Mesendoderm (in vitro differentiated cells): ENCODE results near the gene EEA1.

ENCODE experiments used
- DNase-seq: peaks from one replicate; pipeline ENCODE4 v3.0.0; 2013
- H2AK5ac ChIP-seq: 2 replicates; pipeline ENCODE4 v1.6.1; 2013; ENCODE audit warnings: low read length, inconsistent platforms
- H2BK120ac ChIP-seq: 2 replicates; pipeline ENCODE4 v1.6.1; 2013; ENCODE audit warnings: low read depth, mild to moderate bottlenecking, low read length, moderate library complexity, mixed read lengths
- H2BK15ac ChIP-seq: replicated peaks from 2 replicates; pipeline ENCODE4 v1.6.1; 2013; ENCODE audit warnings: low read depth, mild to moderate bottlenecking, moderate library complexity
- H2BK5ac ChIP-seq: 2 replicates; pipeline ENCODE4 v1.6.1; 2013; ENCODE audit warnings: low read length, inconsistent platforms
- H3K18ac ChIP-seq: 2 replicates; pipeline ENCODE4 v1.6.1; 2013; ENCODE audit warnings: mild to moderate bottlenecking, low read length, mixed read lengths
- H3K23ac ChIP-seq: one replicate; pipeline ENCODE4 v1.6.1; 2013; ENCODE audit warnings: low read length
- H3K27ac ChIP-seq: 2 replicates; pipeline ENCODE4 v1.5.1; 2013; ENCODE audit warnings: low read depth, mild to moderate bottlenecking, inconsistent platforms, low read length, moderate library complexity
- H3K27me3 ChIP-seq: 2 replicates; pipeline ENCODE4 v1.6.1; 2013; ENCODE audit warnings: low read length, control low read depth, mild to moderate bottlenecking, inconsistent platforms; ENCODE audit not compliant: insufficient read depth, poor library complexity
- H3K36me3 ChIP-seq: 2 replicates; pipeline ENCODE4 v1.6.1; 2013; ENCODE audit warnings: low read length, inconsistent platforms; ENCODE audit not compliant: control insufficient read depth, insufficient read depth
- H3K4ac ChIP-seq: one replicate; pipeline ENCODE4 v1.6.1; 2013; ENCODE audit warnings: low read depth, mild to moderate bottlenecking, low read length, moderate library complexity
- H3K4me1 ChIP-seq: 2 replicates; pipeline ENCODE4 v1.6.1; 2013; ENCODE audit warnings: low read depth, low read length, inconsistent platforms; ENCODE audit not compliant: control insufficient read depth
- H3K4me2 ChIP-seq: 2 replicates; pipeline ENCODE4 v1.6.1; 2013; ENCODE audit warnings: low read length
- H3K4me3 ChIP-seq: 2 replicates; pipeline ENCODE4 v1.5.1; 2013; ENCODE audit warnings: mild to moderate bottlenecking, low read length
- H3K56ac ChIP-seq: one replicate; pipeline ENCODE4 v1.6.1; 2013; ENCODE audit warnings: low read length
- H3K79me1 ChIP-seq: 2 replicates; pipeline ENCODE4 v1.6.1; 2013; ENCODE audit warnings: low read length, inconsistent platforms
- H3K79me2 ChIP-seq: 2 replicates; pipeline ENCODE4 v1.6.1; 2013; ENCODE audit warnings: mild to moderate bottlenecking, low read length; ENCODE audit not compliant: control insufficient read depth, insufficient read depth
- H3K9ac ChIP-seq: 2 replicates; pipeline ENCODE4 v1.6.1; 2013; ENCODE audit warnings: low read length, inconsistent platforms
- H4K5ac ChIP-seq: one replicate; pipeline ENCODE4 v1.6.1; 2013; ENCODE audit warnings: low read length
- H4K8ac ChIP-seq: one replicate; pipeline ENCODE4 v1.6.1; 2013; ENCODE audit warnings: low read depth, mild to moderate bottlenecking, control low read depth, low read length, moderate library complexity
- WGBS: extraction: QIAGEN DNeasy Blood & Tissue Kit; methylation state at CpG from one replicate; pipeline ENCODE4 v1.1.7; 2013; ENCODE audit warnings: low lambda C conversion rate, missing lambda C conversion rate; ENCODE audit not compliant: insufficient coverage; ENCODE audit errors: extremely low coverage; 5-methylcytosine and 5-hydroxymethylcytosine counted together

Gene EEA1

DNA sequence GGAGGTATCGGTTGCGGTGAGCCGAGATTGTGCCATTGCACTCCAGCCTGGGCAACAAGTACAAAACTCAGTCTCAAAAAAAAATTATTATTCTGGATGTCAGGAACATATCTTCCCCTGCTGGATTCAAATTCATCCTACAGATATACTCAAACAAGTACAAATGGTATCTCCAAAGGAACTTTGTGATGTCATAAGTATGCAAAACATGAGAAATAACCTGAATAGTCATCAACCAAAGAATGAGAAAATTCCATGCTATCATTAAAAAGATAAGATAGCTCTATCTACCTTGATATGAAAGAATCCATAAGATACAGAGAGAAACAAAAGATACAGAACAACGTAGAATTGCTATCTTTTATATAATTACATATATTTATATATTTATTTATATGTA, 67.7 kb downstream of the EEA1 start:
- H3K4ac ChIP-seq, result no peak overlapping the region
- no peak overlapping the region for H4K5ac ChIP-seq
- H3K79me1 ChIP-seq, result no peaks in the 10 kb centered on the region
- H3K27me3 ChIP-seq, result no peaks in the 10 kb centered on the region
- no peak overlapping the region for H3K4me2 ChIP-seq
- H4K8ac ChIP-seq, result no peak overlapping the region
- no peak overlapping the region for H3K27ac ChIP-seq
- no peak overlapping the region for H3K9ac ChIP-seq
- no peak overlapping the region for H2BK120ac ChIP-seq
- no peaks in the 10 kb centered on the region for H3K36me3 ChIP-seq
- WGBS, result no CpG with 5 or more reads among the region's 4 CpGs
- H3K23ac ChIP-seq, result no peak overlapping the region
- no peaks in the 10 kb centered on the region for H3K79me2 ChIP-seq
- H2AK5ac ChIP-seq, result no peak overlapping the region
- H3K18ac ChIP-seq, result no peak overlapping the region
- peaks cover 2% of the 10 kb centered on the region for H3K4me1 ChIP-seq
- no peak overlapping the region for H3K4me3 ChIP-seq
- DNase-seq, result peak; percentile 13
- H2BK15ac ChIP-seq, result no peak overlapping the region
- H3K56ac ChIP-seq, result no peak overlapping the region
- no peak overlapping the region for H2BK5ac ChIP-seq

- Histone ChIP-seq H3K27ac (no peak overlapping the region), H3K4ac (no peak overlapping the region), H3K79me2 (no peaks in the 10 kb centered on the region), H2AK5ac (no peak overlapping the region), H3K4me1 (peaks cover 2% of the 10 kb centered on the region), H3K36me3 (no peaks in the 10 kb centered on the region), H3K23ac (no peak overlapping the region), H4K5ac (no peak overlapping the region), H3K4me3 (no peak overlapping the region), H3K79me1 (no peaks in the 10 kb centered on the region), H3K18ac (no peak overlapping the region), H3K56ac (no peak overlapping the region), H4K8ac (no peak overlapping the region), H3K27me3 (no peaks in the 10 kb centered on the region), H3K4me2 (no peak overlapping the region), H3K9ac (no peak overlapping the region), H2BK5ac (no peak overlapping the region), H2BK120ac (no peak overlapping the region), H2BK15ac (no peak overlapping the region)
- no peak for DNase-seq
Measured at GRCh38 chr12:92860521-92860920, 68.6 kb downstream of the EEA1 start.

- no peaks in the 10 kb centered on the region for H3K27me3 ChIP-seq
- H3K9ac ChIP-seq, result no peak overlapping the region
- H3K56ac ChIP-seq, result no peak overlapping the region
- H3K36me3 ChIP-seq, result no peaks in the 10 kb centered on the region
- H3K4me3 ChIP-seq, result no peak overlapping the region
- no peak overlapping the region for H3K27ac ChIP-seq
- no peaks in the 10 kb centered on the region for H3K79me2 ChIP-seq
- no peaks in the 10 kb centered on the region for H3K79me1 ChIP-seq
- no peak overlapping the region for H3K4ac ChIP-seq
- no peak overlapping the region for H2BK120ac ChIP-seq
- H2AK5ac ChIP-seq, result no peak overlapping the region
- WGBS, result no CpG with 5 or more reads among the region's 7 CpGs
- no peak overlapping the region for H2BK15ac ChIP-seq
- no peak overlapping the region for H4K8ac ChIP-seq
- H3K18ac ChIP-seq, result no peak overlapping the region
- H3K4me1 ChIP-seq, result peaks cover 2% of the 10 kb centered on the region
- H3K23ac ChIP-seq, result no peak overlapping the region
- H3K4me2 ChIP-seq, result no peak overlapping the region
- no peak overlapping the region for H2BK5ac ChIP-seq
- H4K5ac ChIP-seq, result no peak overlapping the region
- peak; percentile 48 for DNase-seq
Measured at GRCh38 chr12:92859650-92860386, 69.3 kb downstream of the EEA1 start.

DNA sequence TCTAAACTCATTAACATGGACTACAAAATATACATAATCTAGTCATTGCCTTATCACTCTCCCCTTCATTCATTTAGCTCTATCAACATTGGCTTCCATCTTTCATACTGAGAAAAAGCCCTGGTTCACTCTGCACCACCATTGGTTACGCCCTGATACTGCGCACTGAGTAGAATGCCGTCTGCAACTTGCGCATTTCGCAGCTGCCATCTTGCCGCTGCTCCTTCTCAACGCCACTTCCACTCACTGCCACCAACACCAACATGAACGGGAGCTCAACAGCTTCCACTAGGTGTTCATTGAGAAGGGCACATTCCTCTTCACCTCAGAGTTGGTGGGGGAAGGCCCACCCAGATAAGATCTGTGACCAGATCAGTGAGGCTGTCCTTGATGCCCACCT, 71.3 kb downstream of the EEA1 start:
- Histone ChIP-seq H2BK15ac (no peak overlapping the region), H3K56ac (no peak overlapping the region), H3K27me3 (no peaks in the 10 kb centered on the region), H3K18ac (no peak overlapping the region), H2AK5ac (no peak overlapping the region), H4K5ac (no peak overlapping the region), H4K8ac (no peak overlapping the region), H3K9ac (no peak overlapping the region), H3K4me2 (no peak overlapping the region), H3K79me2 (no peaks in the 10 kb centered on the region), H3K23ac (no peak overlapping the region), H3K4me3 (no peak overlapping the region), H3K36me3 (no peaks in the 10 kb centered on the region), H3K79me1 (no peaks in the 10 kb centered on the region), H2BK5ac (no peak overlapping the region), H3K4ac (no peak overlapping the region), H3K27ac (no peak overlapping the region), H2BK120ac (no peak overlapping the region), H3K4me1 (peaks cover 2% of the 10 kb centered on the region)
- DNase-seq, result no peak
- no CpG with 5 or more reads among the region's 8 CpGs for WGBS

DNA sequence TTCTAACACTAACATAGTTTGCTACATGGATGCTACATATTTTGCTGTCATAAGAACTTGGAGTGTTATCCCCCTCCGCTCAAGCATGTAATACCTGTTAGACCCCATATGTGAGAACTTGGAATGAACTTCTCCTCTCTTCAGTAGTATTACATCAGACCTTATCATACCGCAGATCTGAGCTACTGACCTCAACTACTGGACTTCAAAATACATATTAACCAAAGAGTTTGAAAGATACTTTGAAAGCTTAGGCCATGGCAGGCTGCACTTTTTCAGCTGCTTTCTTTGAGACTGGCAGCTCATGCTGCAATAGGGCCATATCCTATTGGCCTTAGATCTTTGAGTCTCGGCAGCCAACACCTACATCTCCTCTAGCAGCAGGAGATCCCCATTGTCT, 74.8 kb downstream of the EEA1 start:
- Histone ChIP-seq H3K27ac (no peak overlapping the region), H3K4ac (no peak overlapping the region), H2BK120ac (no peak overlapping the region), H3K4me3 (no peak overlapping the region), H3K79me2 (no peaks in the 10 kb centered on the region), H3K4me1 (no peaks in the 10 kb centered on the region), H3K36me3 (no peaks in the 10 kb centered on the region), H4K8ac (no peak overlapping the region), H3K79me1 (no peaks in the 10 kb centered on the region), H4K5ac (no peak overlapping the region), H3K23ac (no peak overlapping the region), H2BK15ac (no peak overlapping the region), H3K4me2 (no peak overlapping the region), H2AK5ac (no peak overlapping the region), H3K56ac (no peak overlapping the region), H2BK5ac (no peak overlapping the region), H3K9ac (no peak overlapping the region), H3K27me3 (no peaks in the 10 kb centered on the region), H3K18ac (no peak overlapping the region)
- DNase-seq, result peak; percentile 10
- no CpG with 5 or more reads among the region's 3 CpGs for WGBS

DNA sequence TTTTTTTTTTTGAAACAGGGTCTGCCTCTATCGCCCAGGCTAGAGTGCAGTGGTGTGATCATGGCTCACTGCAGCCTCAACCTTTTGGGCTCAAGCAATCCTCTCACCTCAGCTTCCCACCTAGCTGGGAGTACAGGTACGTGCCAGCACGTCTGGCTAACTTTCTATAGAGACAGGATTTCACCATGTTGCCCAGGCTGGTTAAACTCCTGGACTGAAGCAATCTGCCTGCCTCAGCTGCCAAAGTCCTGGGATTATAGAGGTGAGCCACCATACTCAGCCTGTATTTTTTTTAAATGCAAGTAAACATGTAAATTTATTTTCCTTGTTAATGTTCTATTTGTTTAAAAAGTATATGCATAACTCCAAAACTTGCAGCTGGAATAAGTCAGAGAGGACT, 80.4 kb downstream of the EEA1 start:
- Histone ChIP-seq H3K27me3 (no peaks in the 10 kb centered on the region), H2BK5ac (no peak overlapping the region), H2BK120ac (no peak overlapping the region), H3K4me2 (no peak overlapping the region), H2AK5ac (no peak overlapping the region), H3K4me1 (no peaks in the 10 kb centered on the region), H4K5ac (no peak overlapping the region), H3K79me1 (no peaks in the 10 kb centered on the region), H4K8ac (no peak overlapping the region), H3K18ac (no peak overlapping the region), H2BK15ac (no peak overlapping the region), H3K79me2 (no peaks in the 10 kb centered on the region), H3K56ac (no peak overlapping the region), H3K4ac (no peak overlapping the region), H3K36me3 (no peaks in the 10 kb centered on the region), H3K9ac (no peak overlapping the region), H3K27ac (no peak overlapping the region), H3K23ac (no peak overlapping the region), H3K4me3 (no peak overlapping the region)
- no peak for DNase-seq
- WGBS, result no CpG with 5 or more reads among the region's 3 CpGs
